HepG2 (cell line): ENCODE data around the gene DAB1. TPM values are rescaled to one million over a fixed set of nuclear protein-coding genes. Genes with fewer than 3 reads are reported as not detected.

Source experiments
- ATAC-seq: fragments of 200-7000 bp; cut with Tn5 transposase; 3 replicates; pipeline ENCODE4 v1.9.1; 2020; ENCODE audit warnings: mild to moderate bottlenecking, moderate library complexity
- BruUV-seq: library from RNA; stranded (reverse); fragments of 400-500 nt; replicated peaks from 2 replicates; lab custom pipeline; 2021; lab: Mats Ljungman, UMichigan
- CTCF ChIA-PET: fragments of 300-600 bp; formaldehyde crosslinking; extraction: SDS; loops from one replicate; lab custom pipeline; 2021; ENCODE audit warnings: low total read pairs, inconsistent platforms, low intra/inter-chr PET ratio; lab: Yijun Ruan, JAX
- POLR2A ChIA-PET: fragments of 350-600 bp; sonication (Branson Sonifier 250); formaldehyde crosslinking; loops from one replicate; lab custom pipeline; 2020; ENCODE audit warnings: antibody characterized with exemption, inconsistent platforms; lab: Yijun Ruan, JAX
- DNase-seq: peaks from one replicate; pipeline ENCODE4 v3.0.0-alpha.2; 2015; ENCODE audit warnings: low spot score
- FAIRE-seq: peaks from 3 replicates; lab custom pipeline; 2011; peaks lifted over from hg19 to GRCh38; lab: Jason Lieb, UNC
- H2AFZ ChIP-seq: one replicate; pipeline ENCODE4 v1.6.1; 2011; ENCODE audit warnings: low read length, inconsistent platforms
- H3K27ac ChIP-seq: fragments of 300-600 bp; 3 replicates; pipeline ENCODE4 v1.8.0; 2011; ENCODE audit warnings: mixed run types, mild to moderate bottlenecking, mixed read lengths, low read length, inconsistent platforms; ENCODE audit not compliant: insufficient read depth; ENCODE audit errors: extremely low read length
- H3K27me3 ChIP-seq, 2 experiments: fragments of 200-600 bp in 1 of 2; 2 replicates in 1 of 2; 3 replicates in 1 of 2; pipeline versions ENCODE4 v1.6.0 to v1.8.0; 2011; ENCODE audit warnings: low read length in 2 of 2, mild to moderate bottlenecking in 2 of 2, moderate library complexity in 2 of 2, inconsistent platforms in 1 of 2; ENCODE audit not compliant: insufficient read depth in 2 of 2, control insufficient read depth in 1 of 2
- H3K36me3 ChIP-seq, 2 experiments: fragments of 200-600 bp in 1 of 2; replicated peaks in 1 of 2; 2 replicates in 1 of 2; 3 replicates in 1 of 2; pipeline versions ENCODE4 v1.5.1 to v1.8.0; 2011; ENCODE audit warnings: low read length in 2 of 2, inconsistent platforms in 1 of 2; ENCODE audit not compliant: insufficient read depth in 2 of 2, control insufficient read depth in 1 of 2
- H3K4me1 ChIP-seq: 2 replicates; pipeline ENCODE4 v1.5.1; 2012; ENCODE audit warnings: low read length, inconsistent platforms; ENCODE audit not compliant: insufficient read depth
- H3K4me2 ChIP-seq: 2 replicates; pipeline ENCODE4 v1.6.0; 2011; ENCODE audit warnings: low read depth, low read length, inconsistent platforms
- H3K4me3 ChIP-seq, 3 experiments: fragments of 200-600 bp in 1 of 3; sonication (generic), shearing (Covaris generic) in 1 of 3; replicated peaks in 1 of 3; 2 replicates each; pipeline ENCODE4 v1.5.1; 2011 to 2016; ENCODE audit warnings: low read length in 3 of 3, inconsistent platforms in 2 of 3, low read depth in 2 of 3, mild to moderate bottlenecking in 2 of 3, control low read depth in 1 of 3, mixed read lengths in 1 of 3; ENCODE audit not compliant: insufficient read depth in 1 of 3
- H3K79me2 ChIP-seq: one replicate; pipeline ENCODE4 v1.6.1; 2011; ENCODE audit warnings: low read length, inconsistent platforms; ENCODE audit not compliant: insufficient read depth
- H3K9ac ChIP-seq: 2 replicates; pipeline ENCODE4 v1.6.0; 2011; ENCODE audit warnings: mild to moderate bottlenecking, low read depth, low read length, inconsistent platforms; ENCODE audit not compliant: insufficient read depth
- H3K9me3 ChIP-seq: 2 replicates; pipeline ENCODE4 v1.5.1; 2012; ENCODE audit warnings: mild to moderate bottlenecking, low read length
- H4K20me1 ChIP-seq: 2 replicates; pipeline ENCODE4 v1.6.0; 2011; ENCODE audit warnings: inconsistent platforms, mild to moderate bottlenecking, low read length, moderate library complexity; ENCODE audit not compliant: insufficient read depth
- ARNT ChIP-seq: fragments of 450-650 bp; IDR thresholded peaks from 2 replicates; pipeline ENCODE4 v1.6.1; 2017
- BRCA1 ChIP-seq: sonication (generic); formaldehyde crosslinking; IDR thresholded peaks from 2 replicates; pipeline ENCODE4 v1.4.0; 2020; ENCODE audit warnings: missing genetic modification reagents
- FIP1L1 ChIP-seq: fragments of 200-400 bp; formaldehyde crosslinking; IDR thresholded peaks from 2 replicates; pipeline ENCODE4 v1.6.1; 2018; ENCODE audit warnings: low read depth, mild to moderate bottlenecking, low read length, moderate library complexity, borderline replicate concordance; ENCODE audit not compliant: insufficient read depth
- RBM39 ChIP-seq: fragments of 200-400 bp; formaldehyde crosslinking; IDR thresholded peaks from one replicate; pipeline ENCODE4 v1.6.1; 2018; ENCODE audit warnings: antibody characterized with exemption, mild to moderate bottlenecking, low read depth, low read length; ENCODE audit not compliant: poor library complexity, severe bottlenecking
- ZBTB1 ChIP-seq: sonication (generic); formaldehyde crosslinking; IDR thresholded peaks from 2 replicates; pipeline ENCODE4 v1.4.0; 2020; ENCODE audit warnings: missing genetic modification reagents, borderline replicate concordance
- WGBS: methylation state at CpG from one replicate; pipeline ENCODE4 v1.1.6; 2017; ENCODE audit warnings: low lambda C conversion rate; 5-methylcytosine and 5-hydroxymethylcytosine counted together
- in situ Hi-C: cut with HindIII; loops from 2 replicates; pipeline ENCODE4 v1.10.0; 2017; ENCODE audit warnings: low pct_unique_long_range_greater_than_20kb; ENCODE audit not compliant: extremely low pct_ligation_motif_present
- intact Hi-C: fragments of 100-400 bp; cut with micrococcal nuclease; formaldehyde crosslinking; loops from one replicate; pipeline ENCODE4 v1.10.0; 2022; ENCODE audit not compliant: unreplicated experiment
- polyA plus RNA-seq, 8 experiments: library from polyadenylated mRNA; depleted of rRNA in 3 of 8; stranded (reverse) in 7 of 8; unstranded in 1 of 8; fragments of >200 nt; fragmentation: Illumina TruSeq in 4 of 8; extraction: Trizol in 4 of 8; gene quantifications; 2 replicates each; pipeline versions ENCODE4 v1.2.1 to v1.2.3, GENCODE V29; 2011 to 2016; ENCODE audit warnings: low read depth in 4 of 8, missing spikeins in 1 of 8, mixed read lengths in 1 of 8; ENCODE audit not compliant: insufficient read depth in 1 of 8
- total RNA-seq, 5 experiments: library from RNA; depleted of rRNA; stranded (reverse); fragments of >200 nt; fragmentation: Illumina TruSeq; extraction: Trizol; gene quantifications; 2 replicates each; pipeline ENCODE4 v1.2.3, GENCODE V29; 2016; ENCODE audit warnings: low read depth in 1 of 5
- TF ChIP-seq, protein P1 (sequence below): IDR thresholded peaks from 2 replicates; pipeline ENCODE4 v1.6.1; 2016; ENCODE audit warnings: mild to moderate bottlenecking
- TF ChIP-seq, protein P2 (sequence below): sonication (generic); formaldehyde crosslinking; IDR thresholded peaks from 2 replicates; pipeline ENCODE4 v1.4.0; 2020; ENCODE audit warnings: mild to moderate bottlenecking, missing genetic modification reagents

The DAB1 gene
- total and polyA plus RNA-seq, 2 of the 13 experiments (the other 11 are each of a cell fraction or from before 2014, with no cell fraction given), result 0.04 to 0.13 TPM

DNA sequence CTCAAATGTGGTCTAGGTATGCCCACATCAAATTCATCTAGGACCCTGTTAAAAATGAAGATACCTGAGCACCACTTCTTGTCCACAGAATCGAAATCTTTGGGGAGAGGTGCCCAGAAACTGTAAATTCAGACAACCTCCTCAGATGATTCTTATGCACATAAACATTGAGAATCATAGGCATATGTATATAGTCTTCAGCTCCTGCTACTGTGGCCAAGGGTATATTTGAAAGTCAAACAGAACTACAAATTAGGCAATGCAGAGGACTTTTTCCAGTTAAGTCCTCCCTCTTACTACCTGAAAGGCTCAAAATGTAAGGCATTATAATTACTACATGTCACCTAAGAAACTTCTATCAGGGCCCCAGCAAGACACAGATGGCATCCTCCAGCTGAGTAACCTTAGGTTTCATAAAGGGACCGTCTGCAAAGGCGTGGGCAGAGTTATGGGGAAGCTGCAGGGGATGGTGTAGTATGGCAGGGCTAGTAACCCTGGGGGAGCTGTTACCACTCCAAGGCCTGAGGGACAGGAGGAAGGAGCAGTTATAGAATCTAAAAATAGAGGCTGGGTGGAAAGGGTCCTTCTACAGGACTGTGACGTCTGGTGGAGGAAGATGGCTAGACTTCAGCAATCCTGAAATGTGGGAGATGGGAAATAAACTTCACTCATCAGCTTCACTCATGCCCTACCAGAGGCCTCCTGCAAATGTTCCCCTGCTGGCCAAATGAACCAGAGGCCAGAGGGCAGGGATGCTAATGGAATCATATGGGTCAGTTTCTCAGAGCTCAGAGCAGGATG lies 46.3 kb downstream of the DAB1 start:
- CTCF ChIA-PET, result no interaction called here
- no peaks in the 10 kb centered on the region for H3K9me3 ChIP-seq
- no peak overlapping the region for H3K4me3 ChIP-seq
- no peaks in the 10 kb centered on the region for H3K27me3 ChIP-seq
- no peak for DNase-seq
- H3K79me2 ChIP-seq, result no peaks in the 10 kb centered on the region
- in situ Hi-C loops, result no loop called here
- WGBS, result 17% methylated on average over 4 of the region's 4 CpGs
- POLR2A ChIA-PET, result no interaction called here
- H3K4me2 ChIP-seq, result no peak overlapping the region
- no peaks in the 10 kb centered on the region for H3K4me1 ChIP-seq
- ATAC-seq, result no peak
- TF ChIP-seq, protein P1, sequence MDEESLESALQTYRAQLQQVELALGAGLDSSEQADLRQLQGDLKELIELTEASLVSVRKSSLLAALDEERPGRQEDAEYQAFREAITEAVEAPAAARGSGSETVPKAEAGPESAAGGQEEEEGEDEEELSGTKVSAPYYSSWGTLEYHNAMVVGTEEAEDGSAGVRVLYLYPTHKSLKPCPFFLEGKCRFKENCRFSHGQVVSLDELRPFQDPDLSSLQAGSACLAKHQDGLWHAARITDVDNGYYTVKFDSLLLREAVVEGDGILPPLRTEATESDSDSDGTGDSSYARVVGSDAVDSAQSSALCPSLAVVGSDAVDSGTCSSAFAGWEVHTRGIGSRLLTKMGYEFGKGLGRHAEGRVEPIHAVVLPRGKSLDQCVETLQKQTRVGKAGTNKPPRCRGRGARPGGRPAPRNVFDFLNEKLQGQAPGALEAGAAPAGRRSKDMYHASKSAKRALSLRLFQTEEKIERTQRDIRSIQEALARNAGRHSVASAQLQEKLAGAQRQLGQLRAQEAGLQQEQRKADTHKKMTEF (CRISPR knock-in tag), result no peak
- no peak overlapping the region for H3K27ac ChIP-seq
- intact Hi-C loops, result no loop called here
- H4K20me1 ChIP-seq, result no peaks in the 10 kb centered on the region
- no peak overlapping the region for H2AFZ ChIP-seq
- no TSS peak for BruUV-seq
- no peak overlapping the region for H3K9ac ChIP-seq
- no peak for FAIRE-seq
- no peaks in the 10 kb centered on the region for H3K36me3 ChIP-seq

DNA sequence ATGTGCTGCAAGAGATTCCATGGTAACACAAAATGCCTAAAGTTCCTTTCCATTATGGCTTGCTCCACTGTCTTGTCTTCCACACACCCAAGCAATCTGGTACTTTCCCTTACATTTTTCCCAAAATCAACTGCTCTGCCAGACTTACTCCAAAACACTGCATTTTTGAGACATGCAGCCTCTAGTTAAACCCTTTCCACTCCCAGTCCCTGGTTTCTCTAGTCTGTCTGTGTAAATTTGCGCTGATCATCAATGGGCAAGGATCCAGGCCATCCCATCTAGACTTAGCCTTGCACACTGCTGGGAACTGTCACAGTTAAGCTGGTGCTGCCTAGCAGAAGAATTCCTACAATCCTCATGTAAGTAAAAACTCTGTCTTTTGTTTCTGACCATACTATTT lies 47.8 kb downstream of the DAB1 start:
- no peak overlapping the region for H3K9ac ChIP-seq
- ATAC-seq, result no peak
- TF ChIP-seq FIP1L1 (no peak), ZBTB1 (CRISPR knock-in tag) (no peak), RBM39 (no peak), BRCA1 (CRISPR knock-in tag) (no peak), ARNT (no peak)
- TF ChIP-seq, protein P2, sequence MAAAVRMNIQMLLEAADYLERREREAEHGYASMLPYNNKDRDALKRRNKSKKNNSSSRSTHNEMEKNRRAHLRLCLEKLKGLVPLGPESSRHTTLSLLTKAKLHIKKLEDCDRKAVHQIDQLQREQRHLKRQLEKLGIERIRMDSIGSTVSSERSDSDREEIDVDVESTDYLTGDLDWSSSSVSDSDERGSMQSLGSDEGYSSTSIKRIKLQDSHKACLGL (CRISPR knock-in tag), result no peak
- TF ChIP-seq, all 625 proteins: peak for 0
- WGBS, result 0% methylated on average over 1 of the region's 1 CpG
- no peaks in the 10 kb centered on the region for H3K9me3 ChIP-seq
- in situ Hi-C loops, result no loop called here
- H3K27ac ChIP-seq, result no peak overlapping the region
- no TSS peak for BruUV-seq
- H3K4me3 ChIP-seq, result no peak overlapping the region
- no peak overlapping the region for H2AFZ ChIP-seq
- ChIA-PET CTCF (no interaction called here), POLR2A (no interaction called here)
- H3K79me2 ChIP-seq, result no peaks in the 10 kb centered on the region
- FAIRE-seq (no peak), DNase-seq (no peak)
- no peaks in the 10 kb centered on the region for H3K27me3 ChIP-seq
- no peak overlapping the region for H3K4me2 ChIP-seq
- H3K36me3 ChIP-seq, result no peaks in the 10 kb centered on the region
- intact Hi-C loops, result no loop called here
- no peaks in the 10 kb centered on the region for H4K20me1 ChIP-seq
- H3K4me1 ChIP-seq, result no peaks in the 10 kb centered on the region
